HepG2 (cell line): ENCODE results near the gene CTSZ. TPM values are rescaled to one million over a fixed set of nuclear protein-coding genes. Genes with fewer than 3 reads are reported as not detected.

Experiments
- FOXO4 ChIP-seq: sonication (generic); formaldehyde crosslinking; conservative IDR thresholded peaks from 2 replicates; pipeline ENCODE4 v1.8.1; 2023; ENCODE audit warnings: missing genetic modification reagents
- HMGXB4 ChIP-seq, 2 experiments: sonication (generic) in 1 of 2; formaldehyde crosslinking in 1 of 2; IDR thresholded peaks; 2 replicates each; pipeline versions ENCODE4 v1.4.0 to v1.6.1; 2018 to 2020; ENCODE audit warnings: missing genetic modification reagents in 2 of 2, borderline replicate concordance in 1 of 2, low read depth in 1 of 2, mild to moderate bottlenecking in 1 of 2, missing biosample characterization in 1 of 2
- KAT2B ChIP-seq: fragments of 150-350 bp; IDR thresholded peaks from 2 replicates; pipeline ENCODE4 v1.6.1; 2014; ENCODE audit warnings: low read depth, low read length, borderline replicate concordance
- POLR2A ChIP-seq, 2 experiments: IDR thresholded peaks; 2 replicates each; pipeline ENCODE4 v1.6.1; 2011; ENCODE audit warnings: low read depth in 2 of 2, low read length in 2 of 2, mild to moderate bottlenecking in 1 of 2, moderate library complexity in 1 of 2; ENCODE audit not compliant: insufficient read depth in 1 of 2
- SMAD3 ChIP-seq: sonication (generic); formaldehyde crosslinking; IDR thresholded peaks from 2 replicates; pipeline ENCODE4 v1.4.0; 2020; ENCODE audit warnings: missing genetic modification reagents
- SNAI1 ChIP-seq: sonication (generic); formaldehyde crosslinking; IDR thresholded peaks from 2 replicates; pipeline ENCODE4 v1.5.0; 2020; ENCODE audit warnings: mild to moderate bottlenecking, missing genetic modification reagents, borderline replicate concordance
- TBP ChIP-seq: sonication (generic); formaldehyde crosslinking; IDR thresholded peaks from 2 replicates; pipeline ENCODE4 v1.5.0; 2020; ENCODE audit warnings: missing genetic modification reagents
- ZMAT5 ChIP-seq: sonication (generic); formaldehyde crosslinking; IDR thresholded peaks from 2 replicates; pipeline ENCODE4 v1.5.0; 2020; ENCODE audit warnings: mild to moderate bottlenecking, low read depth, missing genetic modification reagents, borderline replicate concordance
- ZNF101 ChIP-seq: sonication (generic); formaldehyde crosslinking; IDR thresholded peaks from 2 replicates; pipeline ENCODE4 v1.4.0; 2020; ENCODE audit warnings: mild to moderate bottlenecking, low read depth, missing genetic modification reagents, borderline replicate concordance
- ZNF33A ChIP-seq: sonication (generic); formaldehyde crosslinking; IDR thresholded peaks from 2 replicates; pipeline ENCODE4 v1.5.1; 2020; ENCODE audit warnings: missing genetic modification reagents, mild to moderate bottlenecking, moderate library complexity, borderline replicate concordance
- ZNF510 ChIP-seq: sonication (generic); formaldehyde crosslinking; IDR thresholded peaks from 2 replicates; pipeline ENCODE4 v1.4.0; 2020; ENCODE audit warnings: low read depth, mild to moderate bottlenecking, missing genetic modification reagents
- polyA plus RNA-seq, 8 experiments: library from polyadenylated mRNA; depleted of rRNA in 3 of 8; stranded (reverse) in 7 of 8; unstranded in 1 of 8; fragments of >200 nt; fragmentation: Illumina TruSeq in 4 of 8; extraction: Trizol in 4 of 8; gene quantifications; 2 replicates each; pipeline versions ENCODE4 v1.2.1 to v1.2.3, GENCODE V29; 2011 to 2016; ENCODE audit warnings: low read depth in 4 of 8, missing spikeins in 1 of 8, mixed read lengths in 1 of 8; ENCODE audit not compliant: insufficient read depth in 1 of 8
- total RNA-seq, 5 experiments: library from RNA; depleted of rRNA; stranded (reverse); fragments of >200 nt; fragmentation: Illumina TruSeq; extraction: Trizol; gene quantifications; 2 replicates each; pipeline ENCODE4 v1.2.3, GENCODE V29; 2016; ENCODE audit warnings: low read depth in 1 of 5
- TF ChIP-seq, protein P1 (sequence below): sonication (generic); formaldehyde crosslinking; IDR thresholded peaks from 2 replicates; pipeline ENCODE4 v1.5.1; 2020; ENCODE audit warnings: mild to moderate bottlenecking, missing genetic modification reagents, moderate library complexity
- TF ChIP-seq, protein P2 (sequence below): sonication (generic); formaldehyde crosslinking; IDR thresholded peaks from 2 replicates; pipeline ENCODE4 v1.9.0; 2021; ENCODE audit warnings: missing genetic modification reagents, borderline replicate concordance
- TF ChIP-seq, protein P3 (sequence below): sonication (generic); formaldehyde crosslinking; IDR thresholded peaks from 2 replicates; pipeline ENCODE4 v1.8.0; 2023; ENCODE audit warnings: mild to moderate bottlenecking, missing genetic modification reagents

Gene CTSZ
- total and polyA plus RNA-seq, 2 of the 13 experiments (the other 11 are each of a cell fraction or from before 2014, with no cell fraction given): 0.33 TPM; not detected in 1

- TF ChIP-seq, protein P1, sequence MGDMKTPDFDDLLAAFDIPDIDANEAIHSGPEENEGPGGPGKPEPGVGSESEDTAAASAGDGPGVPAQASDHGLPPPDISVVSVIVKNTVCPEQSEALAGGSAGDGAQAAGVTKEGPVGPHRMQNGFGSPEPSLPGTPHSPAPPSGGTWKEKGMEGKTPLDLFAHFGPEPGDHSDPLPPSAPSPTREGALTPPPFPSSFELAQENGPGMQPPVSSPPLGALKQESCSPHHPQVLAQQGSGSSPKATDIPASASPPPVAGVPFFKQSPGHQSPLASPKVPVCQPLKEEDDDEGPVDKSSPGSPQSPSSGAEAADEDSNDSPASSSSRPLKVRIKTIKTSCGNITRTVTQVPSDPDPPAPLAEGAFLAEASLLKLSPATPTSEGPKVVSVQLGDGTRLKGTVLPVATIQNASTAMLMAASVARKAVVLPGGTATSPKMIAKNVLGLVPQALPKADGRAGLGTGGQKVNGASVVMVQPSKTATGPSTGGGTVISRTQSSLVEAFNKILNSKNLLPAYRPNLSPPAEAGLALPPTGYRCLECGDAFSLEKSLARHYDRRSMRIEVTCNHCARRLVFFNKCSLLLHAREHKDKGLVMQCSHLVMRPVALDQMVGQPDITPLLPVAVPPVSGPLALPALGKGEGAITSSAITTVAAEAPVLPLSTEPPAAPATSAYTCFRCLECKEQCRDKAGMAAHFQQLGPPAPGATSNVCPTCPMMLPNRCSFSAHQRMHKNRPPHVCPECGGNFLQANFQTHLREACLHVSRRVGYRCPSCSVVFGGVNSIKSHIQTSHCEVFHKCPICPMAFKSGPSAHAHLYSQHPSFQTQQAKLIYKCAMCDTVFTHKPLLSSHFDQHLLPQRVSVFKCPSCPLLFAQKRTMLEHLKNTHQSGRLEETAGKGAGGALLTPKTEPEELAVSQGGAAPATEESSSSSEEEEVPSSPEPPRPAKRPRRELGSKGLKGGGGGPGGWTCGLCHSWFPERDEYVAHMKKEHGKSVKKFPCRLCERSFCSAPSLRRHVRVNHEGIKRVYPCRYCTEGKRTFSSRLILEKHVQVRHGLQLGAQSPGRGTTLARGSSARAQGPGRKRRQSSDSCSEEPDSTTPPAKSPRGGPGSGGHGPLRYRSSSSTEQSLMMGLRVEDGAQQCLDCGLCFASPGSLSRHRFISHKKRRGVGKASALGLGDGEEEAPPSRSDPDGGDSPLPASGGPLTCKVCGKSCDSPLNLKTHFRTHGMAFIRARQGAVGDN (CRISPR knock-in tag): peak; percentile 83
- TF ChIP-seq KAT2B (no peak), HMGXB4 (CRISPR knock-in tag; IDR thresholded peaks at IDR 0.05; ENCODE audit: borderline replicate concordance in 1 of 2, low read depth in 1 of 2) (peak in 1 of 2 experiments; percentile 50; a peak in 1 of 4 replicates), POLR2A (IDR thresholded peaks at IDR 0.05; ENCODE audit: insufficient read depth in 1 of 2, low read depth in 2 of 2, low read length in 2 of 2) (peak; percentile 78 to 95), FOXO4 (CRISPR knock-in tag) (no peak), SMAD3 (CRISPR knock-in tag) (peak; percentile 79; the same call in 1 of the 2 replicates), ZNF33A (CRISPR knock-in tag) (no peak), ZNF510 (no peak), ZMAT5 (no peak), SNAI1 (CRISPR knock-in tag) (peak; percentile 59; the same call in 1 of the 2 replicates), ZNF101 (no peak), TBP (CRISPR knock-in tag) (0 out of 2 replicates have a peak, but pooled peaks have one; percentile 42)
- TF ChIP-seq, protein P2, sequence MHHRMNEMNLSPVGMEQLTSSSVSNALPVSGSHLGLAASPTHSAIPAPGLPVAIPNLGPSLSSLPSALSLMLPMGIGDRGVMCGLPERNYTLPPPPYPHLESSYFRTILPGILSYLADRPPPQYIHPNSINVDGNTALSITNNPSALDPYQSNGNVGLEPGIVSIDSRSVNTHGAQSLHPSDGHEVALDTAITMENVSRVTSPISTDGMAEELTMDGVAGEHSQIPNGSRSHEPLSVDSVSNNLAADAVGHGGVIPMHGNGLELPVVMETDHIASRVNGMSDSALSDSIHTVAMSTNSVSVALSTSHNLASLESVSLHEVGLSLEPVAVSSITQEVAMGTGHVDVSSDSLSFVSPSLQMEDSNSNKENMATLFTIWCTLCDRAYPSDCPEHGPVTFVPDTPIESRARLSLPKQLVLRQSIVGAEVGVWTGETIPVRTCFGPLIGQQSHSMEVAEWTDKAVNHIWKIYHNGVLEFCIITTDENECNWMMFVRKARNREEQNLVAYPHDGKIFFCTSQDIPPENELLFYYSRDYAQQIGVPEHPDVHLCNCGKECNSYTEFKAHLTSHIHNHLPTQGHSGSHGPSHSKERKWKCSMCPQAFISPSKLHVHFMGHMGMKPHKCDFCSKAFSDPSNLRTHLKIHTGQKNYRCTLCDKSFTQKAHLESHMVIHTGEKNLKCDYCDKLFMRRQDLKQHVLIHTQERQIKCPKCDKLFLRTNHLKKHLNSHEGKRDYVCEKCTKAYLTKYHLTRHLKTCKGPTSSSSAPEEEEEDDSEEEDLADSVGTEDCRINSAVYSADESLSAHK (CRISPR knock-in tag): no peak
- TF ChIP-seq, protein P3, sequence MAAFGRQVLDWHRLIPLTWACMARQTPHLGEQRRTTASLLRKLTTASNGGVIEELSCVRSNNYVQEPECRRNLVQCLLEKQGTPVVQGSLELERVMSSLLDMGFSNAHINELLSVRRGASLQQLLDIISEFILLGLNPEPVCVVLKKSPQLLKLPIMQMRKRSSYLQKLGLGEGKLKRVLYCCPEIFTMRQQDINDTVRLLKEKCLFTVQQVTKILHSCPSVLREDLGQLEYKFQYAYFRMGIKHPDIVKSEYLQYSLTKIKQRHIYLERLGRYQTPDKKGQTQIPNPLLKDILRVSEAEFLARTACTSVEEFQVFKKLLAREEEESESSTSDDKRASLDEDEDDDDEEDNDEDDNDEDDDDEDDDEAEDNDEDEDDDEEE: 0 out of 2 replicates have a peak, but pooled peaks have one; percentile 17
Observed at GRCh38 chr20:58980711-58981627, 26.1 kb downstream of the CTSZ start, which contains the start of gene NELFCD (continued).
